ENCODE measurements around the gene HASPIN. TPM values are rescaled to one million over a fixed set of nuclear protein-coding genes. Genes with fewer than 3 reads are reported as not detected.

HASPIN gene
- total RNA-seq, 4 donors from 2014 or later = 0.13 to 0.15 TPM; not detected in 2

- Histone ChIP-seq H3K27ac (no peak overlapping the region), H3K4me3 (no peak overlapping the region), H3K27me3 (peaks cover 7% of the 10 kb centered on the region), H3K36me3 (no peaks in the 10 kb centered on the region), H3K4me1 (no peaks in the 10 kb centered on the region), H3K9me3 (peaks cover 0 to 19% (median 0%) of the 10 kb centered on the region in 3 donors)
- TF ChIP-seq POLR2AphosphoS5 (IDR thresholded peaks at IDR 0.05) (no peak), POLR2A (IDR thresholded peaks at IDR 0.05) (no peak), CTCF (IDR thresholded peaks at IDR 0.05) (no peak), EP300 (IDR thresholded peaks at IDR 0.05) (no peak)
- ATAC-seq = no peak
- 76 to 89% methylated on average over 2 to 4 of the region's 9 CpGs for WGBS, 2 donors (ENCODE audit: low coverage in 1 of 2)
Measured at GRCh38 chr17:3768341-3768740, 44.6 kb downstream of the HASPIN start.

GRCh38 chr17:3768769-3769168 is 45.1 kb downstream of the HASPIN start:
- Histone ChIP-seq H3K4me1 (no peaks in the 10 kb centered on the region), H3K4me3 (no peak overlapping the region), H3K27me3 (peaks cover 8% of the 10 kb centered on the region), H3K27ac (no peak overlapping the region), H3K36me3 (no peaks in the 10 kb centered on the region), H3K9me3 (peaks cover 0 to 19% (median 0%) of the 10 kb centered on the region in 3 donors)
- WGBS, 2 donors (ENCODE audit: low coverage in 1 of 2) = 27 to 30% methylated on average over 3 of the region's 8 CpGs
- TF ChIP-seq EP300 (IDR thresholded peaks at IDR 0.05) = no peak
- TF ChIP-seq POLR2A (IDR thresholded peaks at IDR 0.05) = no peak
- TF ChIP-seq CTCF (IDR thresholded peaks at IDR 0.05) = no peak
- no peak for ATAC-seq

GRCh38 chr17:3770466-3770865 is 46.8 kb downstream of the HASPIN start:
- Histone ChIP-seq H3K27me3 (peaks cover 8% of the 10 kb centered on the region), H3K36me3 (no peaks in the 10 kb centered on the region), H3K9me3 (peaks cover 0 to 19% (median 0%) of the 10 kb centered on the region in 3 donors), H3K4me1 (no peaks in the 10 kb centered on the region), H3K4me3 (no peak overlapping the region), H3K27ac (no peak overlapping the region)
- TF ChIP-seq CTCF (IDR thresholded peaks at IDR 0.05) (no peak), POLR2AphosphoS5 (IDR thresholded peaks at IDR 0.05) (no peak), POLR2A (IDR thresholded peaks at IDR 0.05) (no peak), EP300 (IDR thresholded peaks at IDR 0.05) (no peak)
- ATAC-seq = no peak
- no CpG with 5 or more reads among the region's 8 CpGs for WGBS, 2 donors (ENCODE audit: low coverage in 1 of 2)

- TF ChIP-seq POLR2A (IDR thresholded peaks at IDR 0.05) = no peak
- TF ChIP-seq CTCF (IDR thresholded peaks at IDR 0.05) = no peak
- no peak for TF ChIP-seq POLR2AphosphoS5 (IDR thresholded peaks at IDR 0.05)
- no peak for TF ChIP-seq EP300 (IDR thresholded peaks at IDR 0.05)
- Histone ChIP-seq H3K9me3 (peaks cover 0 to 14% (median 0%) of the 10 kb centered on the region in 3 donors), H3K4me1 (no peaks in the 10 kb centered on the region), H3K36me3 (no peaks in the 10 kb centered on the region), H3K4me3 (no peak overlapping the region), H3K27me3 (peaks cover 8% of the 10 kb centered on the region), H3K27ac (no peak overlapping the region)
- 49 to 60% methylated on average over 9 to 11 of the region's 16 CpGs for WGBS, 2 donors (ENCODE audit: low coverage in 1 of 2)
- no peak for ATAC-seq
Measured at GRCh38 chr17:3771140-3771539, 47.4 kb downstream of the HASPIN start.

- peaks cover 8% of the 10 kb centered on the region for H3K27me3 ChIP-seq
- no peak for ATAC-seq
- H3K4me1 ChIP-seq = no peaks in the 10 kb centered on the region
- H3K36me3 ChIP-seq = no peaks in the 10 kb centered on the region
- no peak for TF ChIP-seq EP300 (IDR thresholded peaks at IDR 0.05)
- TF ChIP-seq CTCF (IDR thresholded peaks at IDR 0.05) = no peak
- no peak for TF ChIP-seq POLR2AphosphoS5 (IDR thresholded peaks at IDR 0.05)
- no peak for TF ChIP-seq POLR2A (IDR thresholded peaks at IDR 0.05)
- H3K9me3 ChIP-seq = peaks cover 0 to 6% (median 0%) of the 10 kb centered on the region in 3 donors
- WGBS, 2 donors (ENCODE audit: low coverage in 1 of 2) = 51 to 60% methylated on average over 2 to 6 of the region's 12 CpGs
- H3K4me3 ChIP-seq = no peak overlapping the region
- H3K27ac ChIP-seq = no peak overlapping the region
Measured at GRCh38 chr17:3772764-3773163, 49.1 kb downstream of the HASPIN start.

Measured in gastroesophageal sphincter (tissue), 4 donors.